H1 (cell line): ENCODE measurements around the gene AFG1L. TPM values are rescaled to one million over a fixed set of nuclear protein-coding genes. Genes with fewer than 3 reads are reported as not detected.
A peak's percentile ranks its signal among the peaks of the same experiment; 100 is the strongest.

Experiments used
- CTBP2 ChIP-seq: IDR thresholded peaks from 2 replicates; pipeline ENCODE4 v1.7.0; 2011; ENCODE audit warnings: borderline replicate concordance, mild to moderate bottlenecking, moderate library complexity, mixed read lengths, low read length; ENCODE audit not compliant: insufficient read depth, insufficient read length
- PHF8 ChIP-seq: fragments of 200-600 bp; sonication (generic); conservative IDR thresholded peaks from 2 replicates; pipeline ENCODE4 v1.7.1; 2012; ENCODE audit warnings: low read depth, mild to moderate bottlenecking, inconsistent platforms, low read length, moderate library complexity
- TAF1 ChIP-seq: IDR thresholded peaks from 2 replicates; pipeline ENCODE4 v1.6.1; 2011; ENCODE audit warnings: mild to moderate bottlenecking, low read depth, low read length
- polyA plus RNA-seq, 7 experiments: library from polyadenylated mRNA; depleted of rRNA in 3 of 7; stranded (reverse) in 5 of 7; unstranded in 2 of 7; fragments of >200 nt in 5 of 7; fragments of 200-250 nt in 2 of 7; gene quantifications; 1 replicate in 5 of 7; 2 replicates in 1 of 7; 4 replicates in 1 of 7; pipeline versions ENCODE4 v1.2.1 to v1.2.3, GENCODE V29; 2011 to 2013; ENCODE audit warnings: missing spikeins in 2 of 7, mixed read lengths in 2 of 7
- total RNA-seq: library from RNA; stranded (reverse); fragmentation: NEBNext Ultra II Directional; extraction: Animal tissue kit (Norgen Biotek cat#: 25700); gene quantifications from 2 replicates; pipeline ENCODE4 v1.2.1, GENCODE V29; 2021

Gene AFG1L
- total and polyA plus RNA-seq, 2 of the 8 experiments (the other 6 are each of a cell fraction or from before 2014, with no cell fraction given): 0.98 to 5.7 TPM

- peak; percentile 62 for TF ChIP-seq TAF1
- TF ChIP-seq CTBP2: no peak
- peak; percentile 0; the same call in 1 of the 2 replicates for TF ChIP-seq PHF8
Measured at GRCh38 chr6:108558372-108559096, 263.7 kb downstream of the AFG1L start (continued).
